HS-5 (cell line): ENCODE measurements around the gene NRF1.
"Not testable (repeated sequence)": the region's sequence is repeated elsewhere in the genome, so short reads cannot be mapped to it uniquely, and the experiment has no call there.

Experiments
- DNase-seq: peaks from one replicate; pipeline ENCODE4 v3.0.0-alpha.2; 2012; ENCODE audit warnings: low read depth

NRF1 gene

DNA sequence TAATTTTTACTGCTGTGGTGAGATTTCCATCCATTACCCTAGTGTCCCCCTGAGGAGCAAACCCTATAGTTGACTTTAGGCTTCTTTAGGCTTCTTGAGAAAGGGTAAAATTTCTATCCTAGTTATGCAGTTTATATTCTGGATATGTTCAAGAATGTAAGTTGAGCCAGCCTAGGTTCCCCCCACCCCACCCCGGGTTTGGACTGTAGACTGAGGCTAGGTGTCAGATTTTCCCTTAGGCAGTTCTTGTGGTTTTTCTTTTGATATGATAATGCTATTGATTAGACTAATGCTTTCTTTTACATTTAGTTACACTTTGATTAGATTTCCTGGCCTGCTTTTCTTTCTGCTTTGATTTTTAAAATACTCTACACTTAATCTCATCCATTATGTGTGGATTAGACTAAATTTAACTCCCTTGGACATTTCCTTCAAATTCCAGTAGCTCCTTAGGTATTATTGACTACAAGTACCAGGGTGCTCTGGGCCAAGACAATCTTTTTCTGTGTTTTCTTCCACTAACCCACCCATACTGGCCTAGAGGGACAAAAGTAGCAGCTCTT lies 37.7 kb downstream of the NRF1 start:
- DNase-seq = no peak

DNA sequence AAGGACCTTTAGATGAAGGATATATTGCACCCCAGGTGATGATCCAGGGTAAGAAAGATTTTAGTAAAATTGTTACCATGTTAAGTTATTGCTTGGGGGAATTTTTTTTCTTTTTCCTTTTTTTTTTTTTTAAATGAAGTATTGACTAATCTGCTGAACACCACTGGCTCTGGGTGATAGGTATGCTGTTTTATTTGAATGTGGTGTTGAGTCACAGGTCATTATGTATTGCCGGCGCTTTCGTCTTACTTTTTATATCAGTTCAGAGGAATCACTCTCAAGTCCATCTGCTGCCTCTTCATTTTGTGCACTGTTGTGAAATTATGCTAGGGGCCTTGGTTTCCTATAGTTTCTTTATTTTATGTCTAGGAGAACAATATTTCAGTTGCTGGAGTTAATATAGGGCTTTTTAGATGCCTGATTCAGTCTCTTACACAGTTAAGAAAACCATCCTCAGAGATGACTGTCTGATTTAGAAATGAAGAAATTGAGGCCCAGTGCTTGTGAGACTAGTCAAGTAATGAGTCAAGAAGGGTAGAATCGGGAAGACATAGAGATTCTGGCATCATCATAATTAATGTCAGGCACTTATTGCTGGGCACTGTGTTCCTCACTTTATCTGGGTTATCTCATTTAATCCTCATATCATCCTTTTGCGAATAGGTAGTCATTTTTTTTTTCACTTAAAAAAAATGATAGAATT lies 38.7 kb downstream of the NRF1 start:
- peak; percentile 33 for DNase-seq

DNA sequence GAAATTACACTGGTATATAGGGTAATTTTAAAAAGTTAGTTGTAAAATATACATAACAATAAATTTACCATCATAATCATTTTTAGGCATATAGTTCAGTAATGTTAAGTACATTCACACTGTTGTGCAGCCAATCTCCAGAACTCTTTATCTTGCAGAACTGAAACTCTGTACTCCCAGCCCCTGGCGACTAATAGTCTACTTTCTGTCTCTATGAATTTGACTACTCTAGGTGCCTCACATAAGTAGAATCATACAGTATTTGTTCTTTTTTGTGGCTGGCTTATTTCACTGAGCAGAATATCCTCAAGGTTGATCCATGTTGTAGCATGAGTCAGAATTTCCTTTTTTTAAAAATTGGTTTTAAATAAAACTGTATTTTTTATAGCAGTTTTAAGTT lies 41.4 kb downstream of the NRF1 start:
- no peak for DNase-seq

DNA sequence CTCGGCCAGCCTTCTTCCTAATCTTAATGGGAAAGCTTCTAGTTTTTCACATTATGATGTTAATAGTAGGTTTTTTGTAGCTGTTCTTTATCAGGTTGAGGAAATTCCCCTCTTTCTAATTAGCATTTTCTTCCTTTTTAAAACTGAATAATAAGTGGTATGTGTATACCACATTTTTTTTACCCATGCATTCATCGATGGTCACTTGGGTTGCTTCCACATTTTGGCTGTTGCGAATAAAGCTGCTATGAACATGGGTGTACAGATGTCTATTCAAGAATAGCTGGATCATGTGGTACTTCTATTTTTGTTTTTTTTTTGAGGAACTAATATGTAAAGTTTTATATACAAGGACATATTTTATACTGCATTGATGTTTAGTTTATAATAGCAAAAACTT lies 44.3 kb downstream of the NRF1 start:
- DNase-seq = no peak

- DNase-seq = no peak
Observed at GRCh38 chr7:129657363-129657762, 45.8 kb downstream of the NRF1 start.

DNA sequence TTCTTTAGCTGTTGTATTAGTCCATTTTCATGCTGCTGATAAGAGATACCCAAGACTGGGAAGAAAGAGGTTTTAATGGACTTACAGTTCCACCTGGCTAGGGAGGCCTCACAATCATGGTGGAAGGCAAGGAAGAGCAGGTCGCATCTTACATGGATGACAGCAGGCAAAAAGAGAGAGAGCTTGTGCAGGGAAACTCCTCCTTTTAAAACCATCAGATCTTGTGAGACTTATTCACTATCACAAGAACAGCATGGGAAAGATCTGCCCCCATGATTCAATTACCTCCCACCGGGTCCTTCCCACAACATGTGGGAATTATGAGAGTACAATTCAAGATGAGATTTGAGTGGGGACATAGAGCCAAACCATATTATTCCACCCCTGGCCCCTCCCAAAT lies 48.4 kb downstream of the NRF1 start:
- DNase-seq = not testable (repeated sequence)

- no peak for DNase-seq
Observed at GRCh38 chr7:129661645-129662182, 50.2 kb downstream of the NRF1 start.

DNA sequence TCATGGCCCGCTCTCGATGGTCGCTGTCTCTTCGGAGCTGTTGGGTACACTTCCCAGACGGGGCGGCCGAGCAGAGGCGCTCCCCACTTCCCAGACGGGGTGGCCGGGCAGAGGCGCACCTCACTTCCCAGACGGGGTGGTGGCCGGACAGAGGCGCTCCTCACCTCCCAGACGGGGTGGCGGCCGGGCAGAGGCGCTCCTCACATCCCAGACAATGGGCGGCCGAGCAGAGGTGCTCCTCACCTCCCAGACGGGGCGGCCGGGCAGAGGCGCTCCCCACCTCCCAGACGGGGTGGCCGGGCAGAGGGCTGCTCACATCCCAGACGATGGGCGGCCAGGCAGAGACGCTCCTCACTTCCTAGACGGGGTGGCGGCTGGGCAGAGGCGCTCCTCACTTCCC lies 51.7 kb downstream of the NRF1 start:
- not testable (repeated sequence) for DNase-seq

DNA sequence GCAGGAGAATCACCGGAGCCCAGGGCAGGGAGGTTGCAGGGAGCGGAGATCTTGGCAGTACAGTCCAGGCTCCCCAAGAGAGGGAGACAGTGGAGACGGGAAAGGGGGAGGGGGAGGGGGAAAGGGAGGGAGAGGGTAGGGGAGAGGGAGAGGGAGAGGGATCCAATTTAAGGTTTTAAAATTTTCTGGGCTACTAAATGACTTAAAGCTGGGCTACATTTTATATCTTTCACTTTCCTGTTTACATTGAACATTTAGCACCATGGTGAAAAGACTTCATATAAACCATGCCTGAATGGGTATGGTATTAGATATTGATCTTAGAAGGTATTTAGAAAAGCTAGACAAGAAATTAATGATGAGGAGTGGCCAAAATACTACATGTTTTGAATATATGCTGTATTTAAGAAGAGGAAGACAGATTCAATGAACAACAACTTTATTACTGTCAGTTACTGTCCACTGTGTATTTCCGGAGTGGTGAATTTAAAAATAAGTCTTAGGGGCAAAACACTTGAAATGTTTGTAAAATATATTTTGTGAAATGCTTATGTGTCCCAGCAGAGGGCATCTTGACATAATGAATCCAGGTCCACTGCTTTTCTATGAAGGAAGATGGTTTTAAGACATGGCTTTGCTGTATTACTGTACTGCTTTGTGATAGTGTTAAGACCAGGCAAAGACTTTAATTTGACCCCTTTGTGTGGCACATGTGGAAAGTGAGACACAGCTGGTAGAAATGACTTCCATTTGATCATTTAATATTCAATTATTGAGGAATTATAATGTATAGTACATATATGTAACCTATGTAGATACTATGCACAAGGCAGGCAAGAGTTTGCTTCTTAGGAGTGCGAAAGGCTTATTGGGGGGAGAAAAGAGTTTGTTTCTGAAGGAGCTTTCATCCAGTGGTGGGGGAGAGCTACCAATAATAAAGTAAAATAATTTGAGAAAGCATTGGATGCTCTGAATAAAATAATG lies 52.8 kb downstream of the NRF1 start:
- no peak for DNase-seq

DNA sequence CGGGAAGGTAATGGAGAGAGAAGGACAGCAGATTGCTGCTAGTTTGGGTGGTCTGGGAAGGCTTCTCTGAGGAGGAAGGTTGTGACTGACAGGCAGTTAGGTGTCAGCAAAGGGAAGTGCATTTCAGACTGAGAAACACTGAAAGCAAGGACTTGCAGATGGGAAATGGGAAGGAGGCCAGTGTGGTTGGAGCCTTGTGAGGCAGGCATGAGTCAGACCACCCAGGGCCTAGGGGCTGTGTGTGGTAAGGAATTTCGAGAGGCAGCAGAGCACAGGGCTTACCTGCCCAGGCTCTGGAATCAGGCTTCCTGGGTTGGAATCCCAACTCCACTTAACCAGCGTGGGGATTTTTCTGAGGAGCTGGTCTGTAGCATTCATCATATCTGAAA lies 53.5 kb downstream of the NRF1 start:
- DNase-seq = peak; percentile 74

DNA sequence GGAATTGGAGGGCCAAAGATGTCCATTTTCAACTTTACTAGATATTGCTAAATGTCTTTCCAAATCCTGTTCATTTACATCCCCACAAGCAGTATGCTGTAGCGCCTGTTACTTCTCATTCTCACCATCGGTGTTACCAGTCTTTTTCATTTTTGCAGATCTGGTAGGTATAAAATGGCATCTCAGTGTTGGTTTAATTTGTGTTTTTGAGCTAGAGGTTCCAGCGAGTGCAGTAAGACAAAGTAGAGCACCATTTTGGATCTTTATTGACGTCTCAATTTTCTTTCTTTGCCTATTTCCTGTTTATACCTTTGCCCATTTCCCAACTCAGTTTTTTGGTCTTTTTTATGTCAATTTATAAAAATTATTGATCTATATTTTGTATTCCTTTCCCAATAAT lies 55.6 kb downstream of the NRF1 start:
- DNase-seq = no peak

DNA sequence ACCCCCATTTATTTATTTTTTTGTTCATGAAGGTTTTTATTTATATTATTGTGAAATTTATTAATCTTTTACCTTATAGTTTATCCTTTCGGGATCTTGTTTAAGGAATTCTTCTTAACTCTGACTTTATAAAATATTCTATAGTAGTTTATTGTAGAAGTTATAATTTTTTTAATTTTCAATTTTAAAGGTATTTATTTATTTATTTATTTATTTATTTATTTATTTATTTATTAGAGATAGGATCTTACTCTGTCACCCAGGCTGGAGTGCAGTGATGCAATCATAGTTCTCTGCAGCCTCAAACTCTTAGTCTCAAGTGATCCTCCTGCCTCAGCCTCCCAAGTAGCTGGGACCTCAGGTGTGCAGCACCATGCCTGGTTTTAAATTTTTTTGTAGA lies 56.0 kb downstream of the NRF1 start:
- no peak for DNase-seq

- no peak for DNase-seq
Observed at GRCh38 chr7:129669901-129670300, 58.4 kb downstream of the NRF1 start.

GRCh38 chr7:129670656-129671055 lies 59.1 kb downstream of the NRF1 start:
- no peak for DNase-seq

DNA sequence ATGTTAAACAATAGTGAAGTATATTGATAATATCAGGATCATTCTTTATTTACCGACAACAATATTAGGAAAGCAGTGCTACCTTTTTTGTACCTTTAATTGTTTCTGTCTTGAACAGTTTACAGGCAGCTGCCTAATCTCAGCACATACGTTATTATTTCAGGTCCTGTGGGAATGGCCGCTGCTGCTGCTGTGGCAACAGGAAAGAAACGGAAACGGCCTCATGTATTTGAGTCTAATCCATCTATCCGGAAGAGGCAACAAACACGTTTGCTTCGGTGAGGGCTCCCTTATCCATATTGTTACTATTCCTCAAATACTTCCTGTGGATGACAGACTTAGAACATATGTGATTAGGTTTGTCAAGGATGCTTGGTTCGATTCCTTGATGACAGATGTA lies 59.7 kb downstream of the NRF1 start:
- no peak for DNase-seq

DNA sequence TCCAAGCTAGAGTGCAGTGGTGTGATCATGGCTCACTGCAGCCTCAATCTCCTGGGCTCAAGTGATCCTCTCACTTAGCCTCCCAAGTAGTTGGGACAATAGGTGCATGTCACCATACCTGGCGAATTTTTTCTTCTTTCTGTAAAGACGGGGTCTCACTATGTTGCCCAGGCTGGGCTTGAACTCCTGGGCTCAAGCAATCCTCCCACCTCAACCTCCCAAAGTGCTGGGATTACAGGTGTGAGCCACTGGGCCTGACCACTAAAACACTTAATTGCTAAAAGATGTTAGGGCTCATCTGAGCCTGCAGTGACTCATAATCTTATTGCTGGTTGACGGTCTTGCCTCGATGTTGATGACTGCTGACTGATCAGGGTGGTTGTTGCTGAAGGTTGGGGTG lies 63.0 kb downstream of the NRF1 start:
- not testable (repeated sequence) for DNase-seq

DNA sequence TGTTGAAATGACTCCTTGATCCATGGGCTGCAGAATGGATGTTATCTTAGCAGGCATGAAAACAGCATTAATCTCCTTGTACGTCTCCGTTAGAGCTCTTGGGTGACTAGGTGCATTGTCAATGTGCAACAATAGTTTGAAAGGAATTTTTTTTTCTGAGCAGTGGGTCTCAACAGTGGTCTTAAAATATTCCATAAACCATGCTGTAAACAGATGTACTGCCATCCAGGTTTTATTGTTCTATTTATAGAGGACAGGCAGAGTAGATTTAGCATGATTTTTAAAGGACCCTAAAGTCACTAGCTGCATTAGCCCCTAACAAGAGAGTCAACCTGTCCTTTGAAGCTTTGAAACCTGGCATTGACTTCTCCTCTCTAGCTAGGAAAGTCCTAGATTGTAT lies 64.0 kb downstream of the NRF1 start:
- DNase-seq = no peak

GRCh38 chr7:129676017-129676897 lies 64.7 kb downstream of the NRF1 start:
- DNase-seq = no peak

DNA sequence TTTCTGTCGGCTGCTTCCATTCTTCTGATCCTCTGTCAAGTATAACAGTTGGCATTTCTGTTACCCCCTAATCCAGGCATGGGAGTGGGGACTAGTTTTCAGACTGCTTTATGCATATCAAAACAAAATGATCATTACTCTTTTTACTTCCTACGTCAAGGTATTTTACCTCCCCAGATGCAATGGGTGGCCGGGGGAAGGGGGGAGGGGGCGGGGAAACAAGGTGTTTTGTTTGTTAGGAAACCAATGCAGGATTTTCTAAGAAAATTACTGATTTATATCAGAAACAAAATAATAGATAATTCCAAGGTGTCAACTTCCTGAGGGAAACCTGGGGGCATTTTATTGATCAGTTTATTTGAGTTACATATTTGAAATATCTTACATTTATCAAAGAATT lies 66.3 kb downstream of the NRF1 start:
- DNase-seq = no peak

DNA sequence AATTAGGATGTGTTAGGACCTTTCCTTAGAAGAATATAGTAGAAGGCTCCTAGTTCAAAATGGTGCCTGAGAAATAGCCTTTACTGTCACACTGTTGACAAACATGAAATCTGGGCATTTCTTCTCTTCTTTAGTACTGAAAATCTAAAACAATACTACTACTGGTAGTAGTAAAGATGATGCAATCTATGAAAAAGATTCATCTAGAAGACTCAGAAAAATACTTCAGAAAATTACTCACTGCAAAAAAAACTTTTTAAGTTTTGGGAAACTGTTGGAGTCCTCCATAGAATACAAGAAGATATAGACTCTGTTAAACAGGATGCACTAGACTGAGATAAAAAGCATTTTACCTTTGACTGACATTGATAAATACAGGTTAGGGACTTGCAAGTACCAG lies 67.1 kb downstream of the NRF1 start:
- DNase-seq = no peak

DNA sequence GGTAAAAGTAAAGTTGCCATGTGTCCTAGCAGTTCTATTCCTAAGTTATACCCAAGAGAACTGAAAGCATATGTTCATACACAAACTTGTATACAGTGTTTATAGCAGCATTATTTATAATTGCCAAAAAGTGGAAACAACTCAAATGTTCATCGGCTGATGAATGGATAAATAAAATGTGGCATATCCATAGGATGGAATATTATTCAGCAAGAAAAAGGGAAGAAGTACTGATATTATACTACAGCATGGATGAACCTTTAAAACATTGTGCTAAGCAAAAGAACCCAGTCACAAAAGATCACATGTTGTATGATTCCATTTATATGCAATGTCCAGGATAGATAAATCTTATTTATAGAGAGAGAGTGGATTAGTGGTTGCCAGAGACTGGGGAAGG lies 68.9 kb downstream of the NRF1 start:
- DNase-seq = no peak

GRCh38 chr7:129684777-129685176 lies 73.3 kb downstream of the NRF1 start:
- no peak for DNase-seq
